Measurements from ENCODE around the gene ATIC. TPM values are rescaled to one million over a fixed set of nuclear protein-coding genes. Genes with fewer than 3 reads are reported as not detected.

The ATIC gene
- total RNA-seq, 4 donors from 2014 or later, result 35.1 to 88.6 (median 60.7) TPM

DNA sequence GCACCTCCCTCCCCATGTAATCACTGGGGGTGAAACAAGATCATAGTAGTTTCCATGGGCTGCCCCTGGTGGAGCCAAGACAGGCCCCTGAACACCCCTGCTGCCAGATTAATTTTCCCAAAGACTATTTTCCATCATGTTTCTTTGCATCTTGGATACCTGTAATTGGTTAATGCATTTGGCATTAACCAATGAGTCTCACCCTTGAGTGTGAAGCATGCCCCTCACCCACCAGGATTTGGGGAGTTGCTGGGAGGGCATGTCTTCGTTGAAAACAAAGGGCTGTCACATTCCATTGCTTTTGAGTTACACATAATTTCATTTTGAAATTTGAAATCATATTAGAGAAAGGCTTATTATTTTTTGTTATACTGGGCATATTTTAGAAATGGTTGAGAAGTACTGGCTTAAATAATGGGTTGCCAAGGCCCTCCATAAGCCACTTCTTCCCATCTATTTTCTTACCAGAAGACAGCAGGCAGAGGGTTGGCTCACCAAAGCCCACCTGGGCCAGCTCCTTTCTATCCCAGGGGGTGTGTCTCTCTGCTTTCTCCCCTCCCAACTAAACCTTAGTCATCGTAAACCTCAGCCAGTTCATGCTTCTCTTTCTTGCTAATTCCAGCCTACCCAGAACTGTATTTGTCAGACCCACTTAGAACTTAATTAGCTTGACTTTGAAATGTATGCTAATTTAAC lies 51.8 kb downstream of the ATIC start:
- no peak for TF ChIP-seq POLR2AphosphoS5 (IDR thresholded peaks at IDR 0.05)
- TF ChIP-seq, protein P1, sequence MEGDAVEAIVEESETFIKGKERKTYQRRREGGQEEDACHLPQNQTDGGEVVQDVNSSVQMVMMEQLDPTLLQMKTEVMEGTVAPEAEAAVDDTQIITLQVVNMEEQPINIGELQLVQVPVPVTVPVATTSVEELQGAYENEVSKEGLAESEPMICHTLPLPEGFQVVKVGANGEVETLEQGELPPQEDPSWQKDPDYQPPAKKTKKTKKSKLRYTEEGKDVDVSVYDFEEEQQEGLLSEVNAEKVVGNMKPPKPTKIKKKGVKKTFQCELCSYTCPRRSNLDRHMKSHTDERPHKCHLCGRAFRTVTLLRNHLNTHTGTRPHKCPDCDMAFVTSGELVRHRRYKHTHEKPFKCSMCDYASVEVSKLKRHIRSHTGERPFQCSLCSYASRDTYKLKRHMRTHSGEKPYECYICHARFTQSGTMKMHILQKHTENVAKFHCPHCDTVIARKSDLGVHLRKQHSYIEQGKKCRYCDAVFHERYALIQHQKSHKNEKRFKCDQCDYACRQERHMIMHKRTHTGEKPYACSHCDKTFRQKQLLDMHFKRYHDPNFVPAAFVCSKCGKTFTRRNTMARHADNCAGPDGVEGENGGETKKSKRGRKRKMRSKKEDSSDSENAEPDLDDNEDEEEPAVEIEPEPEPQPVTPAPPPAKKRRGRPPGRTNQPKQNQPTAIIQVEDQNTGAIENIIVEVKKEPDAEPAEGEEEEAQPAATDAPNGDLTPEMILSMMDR (IDR thresholded peaks at IDR 0.05), result no peak
- TF ChIP-seq EP300 (IDR thresholded peaks at IDR 0.05; ENCODE audit: low read depth), result no peak
- no peak for TF ChIP-seq POLR2A (IDR thresholded peaks at IDR 0.05)
- in situ Hi-C loops (cut with MboI; ENCODE audit: low pct_ligation_motif_present in 1 of 4, low pct_unique_long_range_greater_than_20kb in 1 of 4, low sequenced_read_pairs in 3 of 4), result no loop called here
- DNase-seq, result no peak
- Histone ChIP-seq H3K4me1 (no peaks in the 10 kb centered on the region), H3K36me3 (peaks cover 0 to 36% (median 5%) of the 10 kb centered on the region in 4 donors), H3K4me3 (no peak overlapping the region), H3K27me3 (no peaks in the 10 kb centered on the region), H3K9me3 (no peaks in the 10 kb centered on the region), H3K27ac (no peak overlapping the region)
- intact Hi-C loops (cut with DNase I; ENCODE audit: low total_unique reads), result no loop called here
- 81 to 82% methylated on average over 2 of the region's 2 CpGs for WGBS, 2 donors (ENCODE audit: low coverage in 1 of 2)

DNA sequence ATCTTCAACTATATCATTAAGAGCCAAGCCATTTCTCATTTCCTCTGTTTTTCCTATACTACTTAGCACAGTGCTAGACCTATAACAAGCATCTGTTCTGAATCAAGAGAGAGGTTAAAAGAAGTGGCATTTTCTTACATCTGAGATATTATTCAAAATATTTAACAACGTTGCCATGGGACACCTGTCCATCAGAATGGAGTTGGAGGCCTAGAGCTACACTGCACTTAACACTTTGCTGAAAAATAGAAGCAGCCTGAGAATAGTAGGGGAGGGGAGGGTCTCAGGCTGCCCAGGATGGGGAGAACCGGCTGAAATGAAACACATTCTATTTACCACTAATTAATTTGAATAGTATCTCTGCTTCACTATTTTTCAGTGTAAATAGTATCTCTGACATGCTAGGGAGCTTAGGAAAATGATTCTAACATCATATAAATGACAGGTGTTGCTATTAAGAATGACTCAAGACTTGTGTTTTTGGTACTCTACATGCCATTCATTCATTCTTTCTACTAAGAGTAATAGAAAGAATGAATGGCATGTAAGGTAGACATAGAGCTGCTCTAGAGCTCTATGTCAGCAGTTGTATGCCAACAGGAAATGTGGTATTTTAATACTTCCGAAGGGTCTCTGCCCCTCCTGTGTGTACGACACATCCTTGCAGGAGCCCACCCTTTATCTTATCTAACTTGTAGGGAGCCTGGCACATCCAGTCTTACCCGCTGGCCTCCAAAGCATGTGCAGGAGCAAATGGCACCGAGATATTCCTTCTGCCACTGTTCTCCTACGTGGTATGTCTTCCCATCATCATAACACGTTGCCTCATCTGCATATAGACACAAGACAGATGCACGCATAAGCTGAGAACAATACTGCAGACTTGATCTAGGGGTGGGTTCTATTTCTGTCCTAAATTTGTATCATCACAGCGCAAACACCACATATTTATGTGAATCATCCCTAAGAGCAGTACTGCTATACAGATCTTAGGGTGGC lies 52.6 kb downstream of the ATIC start:
- peaks cover 0 to 36% (median 5%) of the 10 kb centered on the region in 4 donors for H3K36me3 ChIP-seq

DNA sequence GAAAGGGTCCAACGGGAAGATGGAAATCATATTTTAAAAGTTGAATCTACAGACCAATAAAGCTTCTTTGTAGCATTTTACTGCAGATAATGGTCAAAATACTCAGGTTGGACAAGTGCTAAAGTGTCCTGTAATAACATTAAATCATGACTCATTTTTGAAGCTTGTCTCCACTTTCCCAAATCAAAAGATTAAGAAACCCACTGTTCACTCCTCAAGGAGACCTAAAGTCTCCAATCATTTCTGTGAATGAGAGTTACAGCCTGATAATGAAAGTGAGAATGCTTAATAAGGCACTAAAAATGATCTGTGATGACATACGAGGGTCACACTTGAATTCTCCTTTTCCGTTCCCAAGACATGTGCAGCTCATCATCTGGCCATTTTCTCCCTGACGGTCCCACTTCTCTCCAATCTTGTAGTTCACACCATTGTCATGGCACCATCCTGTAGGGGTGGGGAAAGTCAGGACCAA lies 53.4 kb downstream of the ATIC start:
- H3K27ac ChIP-seq, result no peak overlapping the region
- no peak overlapping the region for H3K4me3 ChIP-seq
- H3K9me3 ChIP-seq, result no peaks in the 10 kb centered on the region
- DNase-seq, result no peak
- no peak for TF ChIP-seq POLR2A (IDR thresholded peaks at IDR 0.05)
- no peak for TF ChIP-seq EP300 (IDR thresholded peaks at IDR 0.05; ENCODE audit: low read depth)
- TF ChIP-seq POLR2AphosphoS5 (IDR thresholded peaks at IDR 0.05), result no peak
- TF ChIP-seq, protein P1 (IDR thresholded peaks at IDR 0.05), result no peak
- WGBS, 2 donors (ENCODE audit: low coverage in 1 of 2), result 81 to 100% methylated on average over 3 to 4 of the region's 4 CpGs
- H3K36me3 ChIP-seq, result peaks cover 0 to 36% (median 9%) of the 10 kb centered on the region in 4 donors
- H3K27me3 ChIP-seq, result no peaks in the 10 kb centered on the region
- in situ Hi-C loops (cut with MboI; ENCODE audit: low pct_ligation_motif_present in 1 of 4, low pct_unique_long_range_greater_than_20kb in 1 of 4, low sequenced_read_pairs in 3 of 4) (no loop called here), intact Hi-C loops (cut with DNase I; ENCODE audit: low total_unique reads) (no loop called here)
- H3K4me1 ChIP-seq, result no peaks in the 10 kb centered on the region

More for the DNA sequence above, 52.6 kb downstream of the ATIC start:
- in situ Hi-C loops (cut with MboI; ENCODE audit: low pct_ligation_motif_present in 1 of 4, low pct_unique_long_range_greater_than_20kb in 1 of 4, low sequenced_read_pairs in 3 of 4), result no loop called here
- no peaks in the 10 kb centered on the region for H3K9me3 ChIP-seq
- no peaks in the 10 kb centered on the region for H3K4me1 ChIP-seq
- no peak overlapping the region for H3K27ac ChIP-seq
- intact Hi-C loops (cut with DNase I; ENCODE audit: low total_unique reads), result no loop called here
- H3K27me3 ChIP-seq, result no peaks in the 10 kb centered on the region
- DNase-seq, result no peak
- WGBS, 2 donors (ENCODE audit: low coverage in 1 of 2), result 92 to 96% methylated on average over 8 to 10 of the region's 10 CpGs
- H3K4me3 ChIP-seq, result no peak overlapping the region
- TF ChIP-seq EP300 (IDR thresholded peaks at IDR 0.05; ENCODE audit: low read depth) (no peak), POLR2AphosphoS5 (IDR thresholded peaks at IDR 0.05) (no peak), POLR2A (IDR thresholded peaks at IDR 0.05) (no peak)
- TF ChIP-seq, protein P1 (IDR thresholded peaks at IDR 0.05), result no peak

DNA sequence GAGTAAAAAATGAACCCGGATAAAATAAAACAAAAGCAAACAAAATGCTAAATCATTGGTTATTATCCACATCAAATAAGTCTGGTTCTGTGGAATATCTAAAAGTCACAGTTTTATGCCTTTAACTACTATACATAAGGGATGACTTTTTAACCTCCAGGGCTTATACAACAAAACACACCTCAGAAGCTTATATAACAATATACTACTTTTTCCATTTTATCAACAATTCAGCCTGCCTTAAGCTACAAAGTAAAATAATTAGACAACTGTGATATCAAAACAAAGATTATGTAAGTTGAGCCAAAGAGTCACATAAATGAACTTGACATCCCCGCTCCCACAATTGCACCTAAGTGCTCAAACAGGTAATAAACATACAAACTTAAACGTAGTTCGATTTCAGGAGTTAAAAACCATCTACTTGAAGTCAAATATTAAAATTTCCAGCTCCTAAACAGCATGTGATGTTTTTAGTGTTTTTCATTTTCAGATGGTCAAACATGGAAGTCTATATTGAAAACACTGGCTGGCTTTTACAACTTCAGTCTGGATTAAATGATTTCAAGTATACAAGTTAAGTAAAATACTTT lies 54.7 kb downstream of the ATIC start:
- TF ChIP-seq EP300 (IDR thresholded peaks at IDR 0.05; ENCODE audit: low read depth) (no peak), POLR2A (IDR thresholded peaks at IDR 0.05) (no peak), POLR2AphosphoS5 (IDR thresholded peaks at IDR 0.05) (no peak)
- TF ChIP-seq, protein P1 (IDR thresholded peaks at IDR 0.05), result no peak
- Histone ChIP-seq H3K4me3 (no peak overlapping the region), H3K27me3 (no peaks in the 10 kb centered on the region), H3K27ac (no peak overlapping the region), H3K9me3 (no peaks in the 10 kb centered on the region), H3K36me3 (peaks cover 0 to 36% (median 9%) of the 10 kb centered on the region in 4 donors), H3K4me1 (no peaks in the 10 kb centered on the region)
- intact Hi-C loops (cut with DNase I; ENCODE audit: low total_unique reads) (no loop called here), in situ Hi-C loops (cut with MboI; ENCODE audit: low pct_ligation_motif_present in 1 of 4, low pct_unique_long_range_greater_than_20kb in 1 of 4, low sequenced_read_pairs in 3 of 4) (no loop called here)
- DNase-seq, result no peak
- 85 to 92% methylated on average over 4 of the region's 4 CpGs for WGBS, 2 donors (ENCODE audit: low coverage in 1 of 2)
